Prostate gland (tissue), 2 donors: ENCODE results near the gene CHRND. TPM values are rescaled to one million over a fixed set of nuclear protein-coding genes. Genes with fewer than 3 reads are reported as not detected.
"Not testable (repeated sequence)": the region's sequence is repeated elsewhere in the genome, so short reads cannot be mapped to it uniquely, and the experiment has no call there.

Experiments
- DNase-seq: peaks from one replicate; pipeline ENCODE4 v3.0.0-alpha.2; 2019; ENCODE audit warnings: low spot score
- H3K27ac ChIP-seq, 2 donors: fragments of 200-600 bp; sonication (generic); 2 replicates each; pipeline ENCODE4 v1.5.1; 2017 to 2019
- H3K27me3 ChIP-seq: fragments of 200-600 bp; sonication (generic); replicated peaks from 2 replicates; pipeline ENCODE4 v1.5.1; 2019; ENCODE audit not compliant: insufficient read depth
- H3K36me3 ChIP-seq, 2 donors: fragments of 200-600 bp; sonication (generic); 1 replicate in 1 of 2; 2 replicates in 1 of 2; pipeline versions ENCODE4 v1.5.1 to v1.8.1; 2017 to 2019
- H3K4me1 ChIP-seq: fragments of 200-600 bp; sonication (generic); replicated peaks from 2 replicates; pipeline ENCODE4 v1.5.1; 2019
- H3K4me3 ChIP-seq, 2 donors: fragments of 200-600 bp; sonication (generic); 2 replicates each; pipeline ENCODE4 v1.5.1; 2017 to 2019
- H3K9me3 ChIP-seq: fragments of 200-600 bp; sonication (generic); 2 replicates; pipeline ENCODE4 v1.5.1; 2017
- CTCF ChIP-seq, 4 experiments: fragments of 200-600 bp in 2 of 4; fragments of 450-650 bp in 2 of 4; sonication (generic) in 2 of 4; IDR thresholded peaks; 1 replicate in 3 of 4; 2 replicates in 1 of 4; pipeline ENCODE4 v1.5.1; 2016 to 2019; ENCODE audit warnings: antibody characterized with exemption in 4 of 4, mild to moderate bottlenecking in 2 of 4, moderate library complexity in 2 of 4
- POLR2A ChIP-seq: fragments of 450-650 bp; IDR thresholded peaks from one replicate; pipeline ENCODE4 v1.6.1; 2016; ENCODE audit warnings: antibody characterized with exemption, mild to moderate bottlenecking
- POLR2AphosphoS5 ChIP-seq: sonication (generic); formaldehyde crosslinking; IDR thresholded peaks from one replicate; pipeline ENCODE4 v1.6.1; 2017; ENCODE audit warnings: antibody characterized with exemption
- WGBS: methylation state at CpG from one replicate; pipeline ENCODE4 v1.1.5; 2018; 5-methylcytosine and 5-hydroxymethylcytosine counted together
- intact Hi-C: fragments of 100-400 bp; cut with DNase I; formaldehyde crosslinking; loops from one replicate; pipeline ENCODE4 v1.14.2; 2022
- total RNA-seq, 2 donors: library from RNA; depleted of rRNA; stranded (reverse); fragments of >200 nt; gene quantifications; one replicate each; pipeline ENCODE4 v1.1.0, GENCODE V29; 2016

CHRND gene
- total RNA-seq, 2 donors from 2014 or later, result 0.34 to 1.4 TPM

DNA sequence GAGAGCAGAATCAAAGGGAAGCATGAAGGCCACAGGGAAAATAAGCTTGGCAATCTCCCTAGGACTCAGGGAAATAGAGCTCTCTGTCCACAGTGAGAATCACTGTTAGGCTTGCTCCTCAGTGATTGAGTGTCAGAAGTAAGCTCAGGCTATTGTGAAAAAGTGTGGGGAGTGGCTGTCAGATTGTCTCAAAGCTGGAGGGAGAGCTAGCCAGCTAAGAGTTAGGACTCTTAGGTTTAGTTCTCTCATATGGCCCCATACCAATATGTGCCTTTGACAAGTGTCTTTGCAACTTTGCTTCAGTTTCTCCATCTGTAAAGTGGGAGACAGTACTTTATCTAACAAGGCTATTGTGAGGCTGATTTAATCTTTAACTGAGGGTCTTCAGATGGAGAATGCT, 41.8 kb downstream of the CHRND start:
- H3K9me3 ChIP-seq, result no peaks in the 10 kb centered on the region
- no peaks in the 10 kb centered on the region for H3K4me1 ChIP-seq
- TF ChIP-seq POLR2A, result no peak
- no peak for TF ChIP-seq POLR2AphosphoS5
- TF ChIP-seq CTCF (IDR thresholded peaks at IDR 0.05), result no peak
- DNase-seq, result no peak
- intact Hi-C loops, result no loop called here
- H3K27ac ChIP-seq, result no peak overlapping the region
- H3K36me3 ChIP-seq, result peaks cover 18 to 26% of the 10 kb centered on the region in 2 donors
- H3K27me3 ChIP-seq, result no peaks in the 10 kb centered on the region
- H3K4me3 ChIP-seq, result no peak overlapping the region

DNA sequence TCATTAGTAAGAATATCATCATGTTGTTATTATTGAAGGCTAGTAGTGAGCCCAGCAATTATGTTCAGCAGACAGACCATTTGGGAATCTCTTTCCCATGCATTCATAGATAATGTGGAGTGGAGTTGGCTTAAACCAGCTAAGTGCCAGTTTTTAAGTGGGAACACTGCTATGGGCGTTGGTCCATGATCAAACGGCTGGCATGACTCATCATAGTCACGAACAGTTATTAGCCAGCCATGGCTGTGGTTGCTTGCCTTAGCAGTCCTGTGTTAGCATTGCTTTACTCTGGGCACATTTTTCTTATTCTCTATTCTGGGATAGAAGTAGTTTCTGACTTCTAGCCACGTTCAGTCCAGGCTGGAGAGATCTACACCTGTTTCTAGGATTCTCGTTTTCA, 42.2 kb downstream of the CHRND start:
- H3K36me3 ChIP-seq, result peaks cover 18 to 26% of the 10 kb centered on the region in 2 donors
- intact Hi-C loops, result no loop called here
- WGBS, result 65% methylated on average over 5 of the region's 5 CpGs

GRCh38 chr2:232569541-232569940, 43.6 kb downstream of the CHRND start:
- H3K36me3 ChIP-seq, result peaks cover 18 to 26% of the 10 kb centered on the region in 2 donors

More for the DNA sequence above, 42.2 kb downstream of the CHRND start:
- H3K27me3 ChIP-seq, result no peaks in the 10 kb centered on the region
- H3K27ac ChIP-seq, result no peak overlapping the region
- H3K4me1 ChIP-seq, result no peaks in the 10 kb centered on the region
- H3K9me3 ChIP-seq, result no peaks in the 10 kb centered on the region
- TF ChIP-seq CTCF (IDR thresholded peaks at IDR 0.05) (no peak), POLR2A (no peak), POLR2AphosphoS5 (no peak)
- no peak overlapping the region for H3K4me3 ChIP-seq
- DNase-seq, result no peak

GRCh38 chr2:232570481-232570880, 44.5 kb downstream of the CHRND start:
- H3K9me3 ChIP-seq, H3K27ac ChIP-seq, H3K4me1 ChIP-seq, H3K4me3 ChIP-seq, intact Hi-C loops, DNase-seq, H3K27me3 ChIP-seq: not testable (repeated sequence)
- 92% methylated on average over 6 of the region's 6 CpGs for WGBS
- H3K36me3 ChIP-seq, result peaks cover 13 to 26% of the 10 kb centered on the region in 2 donors

More at GRCh38 chr2:232569541-232569940, 43.6 kb downstream of the CHRND start:
- TF ChIP-seq POLR2AphosphoS5 (no peak), POLR2A (no peak), CTCF (IDR thresholded peaks at IDR 0.05) (no peak)
- Histone ChIP-seq H3K9me3 (no peaks in the 10 kb centered on the region), H3K4me1 (no peaks in the 10 kb centered on the region), H3K27me3 (no peaks in the 10 kb centered on the region), H3K4me3 (no peak overlapping the region), H3K27ac (no peak overlapping the region)
- intact Hi-C loops, result no loop called here
- DNase-seq, result no peak
- 93% methylated on average over 9 of the region's 9 CpGs for WGBS

GRCh38 chr2:232571026-232571474, 45.1 kb downstream of the CHRND start:
- TF ChIP-seq POLR2AphosphoS5 (no peak), CTCF (IDR thresholded peaks at IDR 0.05) (no peak), POLR2A (no peak)
- no peak overlapping the region for H3K4me3 ChIP-seq
- no peak for DNase-seq
- intact Hi-C loops, result no loop called here
- 62% methylated on average over 7 of the region's 7 CpGs for WGBS
- H3K36me3 ChIP-seq, result peaks cover 13 to 23% of the 10 kb centered on the region in 2 donors
- H3K4me1 ChIP-seq, result no peaks in the 10 kb centered on the region
- no peaks in the 10 kb centered on the region for H3K27me3 ChIP-seq
- no peak overlapping the region for H3K27ac ChIP-seq
- no peaks in the 10 kb centered on the region for H3K9me3 ChIP-seq
